GM13976 (cell line): ENCODE data around the gene PRKCH.

Experiments
- DNase-seq: peaks from one replicate; pipeline ENCODE4 v3.0.0; 2012; ENCODE audit warnings: low spot score
- in situ Hi-C: fragments of 300-500 bp; cut with MboI; formaldehyde crosslinking; loops from one replicate; pipeline ENCODE4 v1.12.0; 2022; ENCODE audit warnings: low sequenced_read_pairs, mixed read lengths, inconsistent platforms; ENCODE audit not compliant: unreplicated experiment
- TF ChIP-seq, protein P1 (sequence below): IDR thresholded peaks from 2 replicates; pipeline ENCODE4 v1.5.1; 2012; ENCODE audit warnings: borderline replicate concordance, mild to moderate bottlenecking; ENCODE audit not compliant: insufficient read depth; ENCODE audit errors: extremely low read depth, missing control alignments, control extremely low read depth

Gene PRKCH

DNA sequence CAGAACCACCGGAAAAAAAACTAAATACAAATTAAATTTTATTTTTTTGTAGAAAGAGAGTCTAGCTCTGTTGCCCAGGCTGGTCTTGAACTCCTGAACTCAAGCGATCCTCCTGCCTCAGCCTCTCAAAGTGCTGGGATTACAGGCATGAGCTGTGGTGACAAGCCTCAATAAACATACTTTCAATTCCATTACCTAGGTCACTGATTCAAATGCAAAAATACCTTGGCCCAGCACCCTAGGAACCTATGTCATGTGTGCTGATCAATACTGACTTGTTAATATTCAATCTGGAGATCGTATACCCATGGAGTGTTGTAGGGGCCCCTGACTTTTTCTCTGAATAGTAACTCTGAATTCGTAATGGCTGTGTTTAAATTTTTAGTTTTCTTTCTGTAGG lies 33.2 kb upstream of the PRKCH start:
- in situ Hi-C loops, result loop anchor here (10.0 to 25.0 kb wide), 2 partner anchors 167 to 549 kb away; no protein-coding TSS in a partner anchor
- no peak for DNase-seq

DNA sequence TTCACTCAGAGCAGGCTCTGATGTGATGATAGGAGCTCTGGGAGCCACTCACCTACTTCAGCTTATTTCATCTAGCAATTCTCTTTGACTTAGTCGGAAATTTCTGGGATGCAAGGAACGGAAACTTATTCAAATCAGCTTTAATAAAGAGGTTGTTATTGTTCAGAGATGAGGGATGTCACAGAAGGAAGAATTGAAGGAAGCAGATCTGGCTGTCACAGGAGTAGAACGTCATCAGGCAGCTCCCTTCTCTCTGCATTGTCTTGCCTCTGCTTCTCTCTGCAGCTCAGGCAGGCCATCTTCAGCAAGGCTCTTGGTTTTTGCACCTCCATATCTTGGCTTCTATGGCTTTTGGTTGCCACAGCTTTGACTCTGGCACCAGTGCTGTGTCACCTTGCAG lies 32.7 kb upstream of the PRKCH start:
- TF ChIP-seq, protein P1, sequence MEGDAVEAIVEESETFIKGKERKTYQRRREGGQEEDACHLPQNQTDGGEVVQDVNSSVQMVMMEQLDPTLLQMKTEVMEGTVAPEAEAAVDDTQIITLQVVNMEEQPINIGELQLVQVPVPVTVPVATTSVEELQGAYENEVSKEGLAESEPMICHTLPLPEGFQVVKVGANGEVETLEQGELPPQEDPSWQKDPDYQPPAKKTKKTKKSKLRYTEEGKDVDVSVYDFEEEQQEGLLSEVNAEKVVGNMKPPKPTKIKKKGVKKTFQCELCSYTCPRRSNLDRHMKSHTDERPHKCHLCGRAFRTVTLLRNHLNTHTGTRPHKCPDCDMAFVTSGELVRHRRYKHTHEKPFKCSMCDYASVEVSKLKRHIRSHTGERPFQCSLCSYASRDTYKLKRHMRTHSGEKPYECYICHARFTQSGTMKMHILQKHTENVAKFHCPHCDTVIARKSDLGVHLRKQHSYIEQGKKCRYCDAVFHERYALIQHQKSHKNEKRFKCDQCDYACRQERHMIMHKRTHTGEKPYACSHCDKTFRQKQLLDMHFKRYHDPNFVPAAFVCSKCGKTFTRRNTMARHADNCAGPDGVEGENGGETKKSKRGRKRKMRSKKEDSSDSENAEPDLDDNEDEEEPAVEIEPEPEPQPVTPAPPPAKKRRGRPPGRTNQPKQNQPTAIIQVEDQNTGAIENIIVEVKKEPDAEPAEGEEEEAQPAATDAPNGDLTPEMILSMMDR, result no peak
- DNase-seq, result no peak
- in situ Hi-C loops, result loop anchor here (10.0 to 25.0 kb wide), 2 partner anchors 166 to 549 kb away; no protein-coding TSS in a partner anchor

More for the DNA sequence above, 33.2 kb upstream of the PRKCH start:
- TF ChIP-seq, protein P1, result no peak

DNA sequence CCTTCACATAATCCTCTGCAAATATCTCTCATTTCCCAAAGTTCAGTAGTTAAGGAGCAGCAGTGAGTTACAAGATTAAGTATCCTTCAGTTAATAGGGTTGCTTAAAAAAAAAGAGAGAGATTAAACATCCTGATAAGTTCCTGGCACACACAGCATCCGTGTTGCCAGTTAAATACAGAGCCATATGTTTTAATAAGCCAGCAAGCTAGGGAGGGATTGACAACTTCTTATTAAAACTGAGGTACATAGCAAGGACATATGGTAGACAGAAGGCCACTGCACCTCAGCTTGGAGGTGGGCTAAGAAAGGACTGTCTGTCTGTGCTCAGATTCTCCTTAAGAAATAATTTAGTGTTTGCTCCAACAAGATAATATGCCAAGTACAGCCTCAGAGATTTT lies 30.7 kb upstream of the PRKCH start:
- in situ Hi-C loops, result loop anchor here (25.0 kb wide), 1 partner anchor 547 kb away; no protein-coding TSS in a partner anchor
- TF ChIP-seq, protein P1, result no peak
- DNase-seq, result no peak

DNA sequence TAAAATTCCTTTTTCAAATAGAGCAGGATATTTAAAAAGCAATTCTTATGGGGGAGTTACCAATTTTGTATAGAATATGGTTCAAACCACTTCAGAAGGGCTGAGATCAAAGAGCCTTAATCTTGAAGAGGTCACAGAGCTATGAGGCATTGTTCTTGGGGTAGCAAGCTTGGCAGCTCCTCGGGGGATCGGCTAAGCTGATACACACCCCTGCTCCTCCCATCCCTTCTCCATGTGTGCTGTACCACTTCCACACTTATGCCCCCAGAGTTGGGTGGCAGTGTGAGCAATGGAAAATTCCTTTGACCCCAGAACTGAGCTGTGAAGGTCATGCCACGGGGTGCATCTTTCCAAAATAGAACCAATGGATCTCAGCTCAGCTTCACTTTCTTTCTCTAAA lies 25.2 kb upstream of the PRKCH start:
- no peak for DNase-seq
- in situ Hi-C loops, result loop anchor here (25.0 kb wide), 1 partner anchor 541 kb away; no protein-coding TSS in a partner anchor
- TF ChIP-seq, protein P1, result no peak

DNA sequence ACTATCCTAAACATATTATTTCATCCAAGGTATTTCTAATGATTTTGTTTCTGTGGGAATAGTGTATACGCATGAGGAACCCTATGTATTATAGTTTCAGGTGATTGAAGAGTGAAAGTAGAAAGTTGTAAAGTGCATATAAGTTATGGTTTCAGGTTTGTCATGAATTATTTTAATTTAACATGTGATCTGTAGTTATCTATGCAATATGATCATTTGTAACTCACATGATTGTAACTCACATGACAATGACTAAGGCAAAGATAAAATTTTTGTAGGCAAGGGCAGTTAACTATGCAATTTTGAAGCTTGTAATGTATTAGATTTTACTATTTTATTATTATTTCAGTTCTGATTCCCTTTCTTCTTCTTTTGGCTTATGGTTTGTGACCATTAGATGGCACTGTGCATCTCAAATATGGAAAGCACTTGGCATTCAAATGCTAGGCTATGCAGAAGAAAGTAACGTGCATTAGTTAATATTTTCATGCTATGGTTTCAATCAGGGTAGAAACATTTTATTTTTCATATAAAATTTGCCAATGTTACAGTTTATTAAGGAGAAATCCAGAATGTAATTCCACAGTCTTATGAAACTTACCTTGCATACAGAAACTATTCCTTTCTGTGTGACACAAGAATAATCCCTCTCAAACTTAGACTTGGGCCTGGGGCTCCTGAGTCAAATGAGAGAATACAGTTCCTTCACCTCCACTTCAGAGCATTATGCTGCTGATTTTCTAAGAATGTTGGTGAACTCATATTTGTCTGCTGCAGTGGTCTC lies 24.5 kb upstream of the PRKCH start:
- TF ChIP-seq, protein P1, result peak; percentile 45
- peak; percentile 54 for DNase-seq
- in situ Hi-C loops, result loop anchor here (25.0 kb wide), 1 partner anchor 540 kb away; no protein-coding TSS in a partner anchor

DNA sequence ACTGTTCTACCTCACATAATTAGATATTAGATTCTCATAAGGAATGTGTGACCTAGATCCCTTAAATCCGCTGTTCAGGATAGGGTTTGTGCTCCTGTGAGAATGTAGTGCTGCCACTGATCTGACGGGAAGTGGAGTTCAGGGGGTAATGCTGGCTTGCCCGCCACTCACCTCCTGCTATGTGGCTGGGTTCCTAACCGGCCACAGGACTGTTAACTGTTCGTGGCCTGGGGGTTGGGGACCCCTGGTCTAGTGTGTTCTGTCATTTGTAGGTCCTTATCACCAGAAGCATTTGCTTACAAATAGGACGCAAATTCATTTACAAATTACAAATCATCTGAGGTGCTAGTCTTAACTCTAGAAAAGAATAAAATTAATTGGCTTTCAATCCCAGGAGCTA lies 23.8 kb upstream of the PRKCH start:
- no peak for DNase-seq
- in situ Hi-C loops, result loop anchor here (25.0 kb wide), 1 partner anchor 540 kb away; no protein-coding TSS in a partner anchor
- TF ChIP-seq, protein P1, result no peak
